ENCODE results near the gene ALKBH7. TPM values are rescaled to one million over a fixed set of nuclear protein-coding genes. Genes with fewer than 3 reads are reported as not detected.

Gene ALKBH7
- polyA plus RNA-seq, 1 of the 3 experiments (the other 2 are of a cell fraction) = 46.0 TPM

- CTCF ChIA-PET = no interaction called here
- peak overlapping the region; percentile 98 for H3K4me2 ChIP-seq
- peak overlapping the region; percentile 18; the same call in 1 of the 2 replicates for H2AFZ ChIP-seq (ENCODE audit: low read depth)
- H3K27me3 ChIP-seq (ENCODE audit: insufficient read depth) = no peaks in the 10 kb centered on the region
- TF ChIP-seq USF2 (IDR thresholded peaks at IDR 0.05; ENCODE audit: borderline replicate concordance, low read depth, low read length) = no peak
- TF ChIP-seq, protein P1, sequence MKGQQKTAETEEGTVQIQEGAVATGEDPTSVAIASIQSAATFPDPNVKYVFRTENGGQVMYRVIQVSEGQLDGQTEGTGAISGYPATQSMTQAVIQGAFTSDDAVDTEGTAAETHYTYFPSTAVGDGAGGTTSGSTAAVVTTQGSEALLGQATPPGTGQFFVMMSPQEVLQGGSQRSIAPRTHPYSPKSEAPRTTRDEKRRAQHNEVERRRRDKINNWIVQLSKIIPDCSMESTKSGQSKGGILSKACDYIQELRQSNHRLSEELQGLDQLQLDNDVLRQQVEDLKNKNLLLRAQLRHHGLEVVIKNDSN (IDR thresholded peaks at IDR 0.05; ENCODE audit: borderline replicate concordance, low read depth) = no peak
- TF ChIP-seq ZBTB33 (IDR thresholded peaks at IDR 0.05; ENCODE audit: borderline replicate concordance, low read depth) = no peak
- TF ChIP-seq FOXM1 (IDR thresholded peaks at IDR 0.05; ENCODE audit: low read depth) = no peak
- 0 out of 2 replicates have a peak, but pooled peaks have one; percentile 26 for TF ChIP-seq MXI1 (IDR thresholded peaks at IDR 0.05; ENCODE audit: low read depth, low read length)
- TF ChIP-seq GATA2 (CRISPR knock-in tag; IDR thresholded peaks at IDR 0.05) = no peak
- TF ChIP-seq, protein P2, sequence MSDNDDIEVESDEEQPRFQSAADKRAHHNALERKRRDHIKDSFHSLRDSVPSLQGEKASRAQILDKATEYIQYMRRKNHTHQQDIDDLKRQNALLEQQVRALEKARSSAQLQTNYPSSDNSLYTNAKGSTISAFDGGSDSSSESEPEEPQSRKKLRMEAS (IDR thresholded peaks at IDR 0.05; ENCODE audit: low read depth) = no peak
- no peaks in the 10 kb centered on the region for H4K20me1 ChIP-seq (ENCODE audit: insufficient read depth)
- no peaks in the 10 kb centered on the region for H3K9me2 ChIP-seq
- H3K4me3 ChIP-seq (ENCODE audit: low read depth in 2 of 2, low read length in 1 of 2) = peak overlapping the region; percentile 60 to 78
- POLR2A ChIA-PET = interaction anchor here (1.4 kb wide), 1 partner anchor 10 kb away, joined by 5 read pairs; the partner anchor contains the start of gene ALKBH7
- peaks cover 4 to 8% of the 10 kb centered on the region in 2 experiments; a peak in 1 of 4 replicates for H3K4me1 ChIP-seq (ENCODE audit: control insufficient read depth in 1 of 2, insufficient read depth in 2 of 2, low read depth in 1 of 2, low read length in 1 of 2)
- no peaks in the 10 kb centered on the region for H3K9me3 ChIP-seq
- peaks cover 6 to 21% of the 10 kb centered on the region in 2 experiments for H3K36me3 ChIP-seq (replicated peaks in 1 of 2; ENCODE audit: control insufficient read depth in 1 of 2, insufficient read depth in 2 of 2, low read length in 1 of 2)
- DNase-seq = no peak
- peaks cover 26% of the 10 kb centered on the region for H3K79me2 ChIP-seq (ENCODE audit: insufficient read depth)
- H3K9ac ChIP-seq = peak overlapping the region; percentile 74
- no peaks in the 10 kb centered on the region for H3F3A ChIP-seq (replicated peaks; ENCODE audit: insufficient read depth)
- whole genome bisulfite sequencing (ENCODE audit: low lambda C conversion rate) = 33% methylated on average over 10 of the region's 11 CpGs
- H3K27ac ChIP-seq (ENCODE audit: low read depth in 2 of 2, low read length in 1 of 2) = peak overlapping the region in 1 of 2 experiments; percentile 15; a peak in 1 of 4 replicates
Measured at GRCh38 chr19:6362351-6362801, 10.2 kb upstream of the ALKBH7 start.

DNA sequence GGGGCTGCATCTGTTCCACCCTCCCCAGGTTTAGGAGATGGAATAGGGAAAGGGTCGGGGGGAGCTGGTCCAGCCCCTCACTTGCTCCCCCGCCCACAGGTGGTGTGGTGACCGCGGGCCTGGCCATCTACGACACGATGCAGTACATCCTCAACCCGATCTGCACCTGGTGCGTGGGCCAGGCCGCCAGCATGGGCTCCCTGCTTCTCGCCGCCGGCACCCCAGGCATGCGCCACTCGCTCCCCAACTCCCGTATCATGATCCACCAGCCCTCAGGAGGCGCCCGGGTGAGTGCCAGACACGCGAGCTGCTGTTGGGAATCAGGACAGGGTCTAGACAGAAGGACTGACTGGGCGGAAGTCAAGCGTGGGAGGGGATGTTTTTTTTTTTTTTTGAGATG lies 8.2 kb upstream of the ALKBH7 start:
- POLR2A ChIA-PET = no interaction called here
- Histone ChIP-seq H3K27me3 (ENCODE audit: insufficient read depth) (no peaks in the 10 kb centered on the region), H3K27ac (ENCODE audit: low read depth in 2 of 2, low read length in 1 of 2) (no peak overlapping the region), H2AFZ (ENCODE audit: low read depth) (no peak overlapping the region), H3K4me3 (ENCODE audit: low read depth in 2 of 2, low read length in 1 of 2) (no peak overlapping the region), H4K20me1 (ENCODE audit: insufficient read depth) (no peaks in the 10 kb centered on the region), H3K36me3 (replicated peaks in 1 of 2; ENCODE audit: control insufficient read depth in 1 of 2, insufficient read depth in 2 of 2, low read length in 1 of 2) (peaks cover 15 to 31% of the 10 kb centered on the region in 2 experiments), H3K9me3 (no peaks in the 10 kb centered on the region), H3K4me2 (no peak overlapping the region), H3K9ac (no peak overlapping the region), H3K4me1 (ENCODE audit: control insufficient read depth in 1 of 2, insufficient read depth in 2 of 2, low read depth in 1 of 2, low read length in 1 of 2) (peaks cover 4 to 8% of the 10 kb centered on the region in 2 experiments; a peak in 1 of 4 replicates), H3F3A (replicated peaks; ENCODE audit: insufficient read depth) (no peaks in the 10 kb centered on the region), H3K79me2 (ENCODE audit: insufficient read depth) (peaks cover 26% of the 10 kb centered on the region), H3K9me2 (no peaks in the 10 kb centered on the region)
- DNase-seq = no peak
- TF ChIP-seq, protein P1 (IDR thresholded peaks at IDR 0.05; ENCODE audit: borderline replicate concordance, low read depth) = no peak
- TF ChIP-seq EZH2phosphoT487 (IDR thresholded peaks at IDR 0.05; ENCODE audit: borderline replicate concordance, low read depth) (no peak), JUND (IDR thresholded peaks at IDR 0.05) (no peak), TCF12 (IDR thresholded peaks at IDR 0.05) (no peak), EP300 (IDR thresholded peaks at IDR 0.05; ENCODE audit: borderline replicate concordance in 1 of 2, low read depth in 1 of 2, low read length in 1 of 2) (no peak), MEF2A (IDR thresholded peaks at IDR 0.05; ENCODE audit: borderline replicate concordance, low read depth) (no peak), RCOR1 (IDR thresholded peaks at IDR 0.05; ENCODE audit: low read length) (no peak)
- TF ChIP-seq, protein P2 (IDR thresholded peaks at IDR 0.05; ENCODE audit: low read depth) = no peak
- CTCF ChIA-PET = interaction anchor here (1.0 to 1.6 kb wide), 3 partner anchors 8 to 90 kb away, joined by 3 to 4 read pairs (median 4); partner anchors contain the start of gene ALKBH7
- 97% methylated on average over 14 of the region's 21 CpGs for WGBS (ENCODE audit: low lambda C conversion rate)
